DLD1 (cell line): Measurements from ENCODE around the gene ARL15.

Experiments used
- in situ Hi-C: cut with HindIII; loops from 2 replicates; pipeline ENCODE4 v1.10.0; 2017; ENCODE audit warnings: low sequenced_read_pairs

ARL15 gene

GRCh38 chr5:53917095-53917494 lies 393.3 kb downstream of the ARL15 start:
- in situ Hi-C loops: no loop called here

- in situ Hi-C loops: no loop called here
These were observed 395.3 kb downstream of the ARL15 start for GRCh38 chr5:53915120-53915519.

GRCh38 chr5:53913941-53914340 lies 396.4 kb downstream of the ARL15 start:
- in situ Hi-C loops: no loop called here

DNA sequence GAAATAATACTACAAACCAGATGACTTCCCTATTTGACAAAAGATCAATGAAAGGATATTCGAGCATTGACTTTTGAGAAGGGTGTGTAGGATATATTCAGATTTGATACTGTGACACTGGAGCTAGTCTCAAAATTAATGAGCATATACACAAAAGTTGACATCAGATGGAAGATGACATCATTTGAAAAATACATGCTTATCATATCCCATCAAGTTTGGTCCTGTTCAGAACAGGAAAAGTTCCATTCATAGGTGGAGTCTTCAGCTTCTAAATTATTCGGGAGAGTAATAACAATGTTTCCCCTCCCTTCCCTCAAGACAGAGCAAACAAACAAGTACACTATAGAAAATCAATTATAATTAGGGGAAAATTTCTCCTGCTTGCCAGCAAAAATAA lies 401.6 kb downstream of the ARL15 start:
- in situ Hi-C loops: no loop called here

DNA sequence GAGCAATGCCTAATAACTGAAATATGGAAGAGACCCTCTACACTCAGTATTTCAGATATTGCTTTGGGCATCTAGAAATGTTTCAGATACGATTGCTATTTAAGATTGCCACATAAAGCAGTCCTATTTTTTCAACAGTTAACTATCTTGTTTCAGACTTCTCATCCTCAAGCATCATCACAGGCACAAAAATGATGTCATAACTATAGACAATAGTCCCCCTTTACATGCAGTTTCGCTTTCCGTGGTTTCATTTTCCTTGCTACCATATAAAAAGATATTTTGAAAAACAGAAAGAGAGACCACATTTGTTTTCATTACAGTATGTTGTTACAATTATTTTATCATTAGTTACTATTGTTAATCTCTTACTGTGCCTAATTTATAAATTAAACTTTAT lies 402.5 kb downstream of the ARL15 start:
- in situ Hi-C loops: no loop called here

GRCh38 chr5:53906736-53907135 lies 403.6 kb downstream of the ARL15 start:
- in situ Hi-C loops: no loop called here

DNA sequence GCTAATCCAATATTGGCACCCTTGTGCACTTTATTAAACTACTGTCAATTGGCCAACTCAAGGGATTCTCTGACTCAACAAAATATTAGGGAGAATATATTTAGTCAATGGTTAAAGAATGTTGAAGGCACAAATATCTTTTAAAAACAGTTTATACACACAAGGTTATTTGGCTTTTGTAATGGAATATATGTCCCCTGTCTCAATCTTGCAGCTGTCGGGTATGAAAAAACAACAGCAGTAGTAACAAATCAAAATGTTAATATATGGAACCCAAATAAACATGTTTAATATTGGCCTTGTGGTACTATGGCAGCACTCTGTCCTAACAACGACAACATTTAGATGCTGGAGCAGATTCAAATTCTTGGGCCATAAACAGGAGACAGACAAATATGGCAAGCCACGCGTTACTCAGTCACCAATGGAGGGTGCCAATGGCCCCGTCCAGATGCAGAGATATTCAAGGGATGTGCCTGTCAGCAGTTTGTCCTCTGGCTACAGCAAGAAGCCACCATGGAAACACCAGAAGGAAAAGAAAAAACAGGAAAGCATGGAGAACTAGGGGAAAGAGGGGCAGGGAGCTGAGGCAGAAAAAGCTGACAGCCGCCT lies 408.0 kb downstream of the ARL15 start:
- in situ Hi-C loops: no loop called here

GRCh38 chr5:53900677-53901076 lies 409.7 kb downstream of the ARL15 start:
- in situ Hi-C loops: no loop called here

GRCh38 chr5:53895091-53895683 lies 415.2 kb downstream of the ARL15 start:
- in situ Hi-C loops: no loop called here

DNA sequence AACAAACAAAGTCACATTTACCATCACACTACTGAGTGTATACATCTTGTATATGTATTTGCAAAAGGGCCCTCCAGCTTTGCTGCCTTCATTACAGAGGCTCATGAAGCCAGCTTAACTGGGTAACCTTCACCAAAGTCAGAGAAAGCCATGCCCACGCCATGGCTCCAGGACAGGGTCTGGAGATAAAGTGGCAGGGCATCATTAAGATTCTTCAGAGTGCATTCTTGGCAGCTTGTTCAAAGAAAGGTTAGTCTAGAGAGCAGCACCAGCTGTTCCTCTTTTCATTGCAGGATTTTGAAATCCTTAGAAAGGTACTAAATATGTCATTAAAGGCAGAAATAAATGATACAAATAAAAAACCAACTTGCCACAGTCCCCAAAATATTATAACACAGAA lies 416.7 kb downstream of the ARL15 start:
- in situ Hi-C loops: no loop called here

DNA sequence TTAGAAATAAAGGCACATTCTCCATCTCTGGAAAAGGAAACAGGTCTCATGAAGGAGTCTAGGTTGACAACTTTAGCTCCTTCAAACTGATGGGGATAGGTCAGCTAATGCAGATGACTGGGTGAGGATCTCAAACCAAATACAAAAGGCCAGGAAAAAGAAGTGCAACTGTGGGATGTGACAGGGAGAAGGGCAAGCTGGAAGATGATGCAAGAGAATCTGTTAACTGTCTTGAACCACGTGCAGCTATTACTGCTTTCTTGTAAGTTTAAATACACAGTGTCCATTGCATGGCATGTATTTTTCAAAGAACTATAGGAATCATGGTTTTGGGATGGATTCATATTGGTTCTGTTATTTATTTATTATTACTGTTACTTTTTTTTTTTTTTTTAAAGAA lies 418.1 kb downstream of the ARL15 start:
- in situ Hi-C loops: no loop called here

DNA sequence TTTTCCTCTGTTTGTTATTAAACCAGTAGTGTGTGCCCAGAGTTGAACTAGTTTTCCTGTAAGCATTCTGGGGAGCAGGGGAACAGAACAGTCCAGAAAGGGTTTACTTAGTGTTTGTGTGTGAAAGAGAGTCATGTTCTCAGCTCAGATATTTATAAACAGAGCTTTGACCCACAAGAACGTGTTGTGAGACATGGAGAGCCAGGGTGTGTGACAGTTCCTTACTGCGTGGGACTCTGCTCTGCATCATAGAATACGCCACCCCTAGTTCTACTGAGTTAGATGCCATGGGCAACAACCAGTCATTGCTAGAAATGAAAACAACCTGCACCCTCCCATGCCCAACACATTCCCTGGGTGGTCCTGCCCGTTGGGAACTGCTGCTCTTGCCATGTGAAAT lies 419.2 kb downstream of the ARL15 start:
- in situ Hi-C loops: no loop called here

DNA sequence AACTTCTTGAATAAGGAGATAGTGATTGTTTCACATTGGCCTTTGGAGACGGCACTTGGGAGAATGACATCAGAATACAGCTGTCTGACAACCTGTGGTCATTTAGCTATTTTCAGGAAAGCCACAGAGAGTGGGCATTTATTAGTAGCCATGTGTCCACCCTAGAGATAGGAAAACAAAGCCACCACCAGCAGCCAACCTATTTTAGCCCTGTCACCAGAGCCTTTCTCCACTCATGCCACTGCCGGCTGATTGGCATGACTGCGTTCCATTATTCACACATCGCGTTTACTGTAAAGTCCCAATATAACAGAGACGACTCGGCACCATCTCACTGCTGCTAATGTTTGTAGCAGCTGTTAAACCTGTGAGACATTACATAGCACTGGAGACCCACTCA lies 419.9 kb downstream of the ARL15 start:
- in situ Hi-C loops: no loop called here

DNA sequence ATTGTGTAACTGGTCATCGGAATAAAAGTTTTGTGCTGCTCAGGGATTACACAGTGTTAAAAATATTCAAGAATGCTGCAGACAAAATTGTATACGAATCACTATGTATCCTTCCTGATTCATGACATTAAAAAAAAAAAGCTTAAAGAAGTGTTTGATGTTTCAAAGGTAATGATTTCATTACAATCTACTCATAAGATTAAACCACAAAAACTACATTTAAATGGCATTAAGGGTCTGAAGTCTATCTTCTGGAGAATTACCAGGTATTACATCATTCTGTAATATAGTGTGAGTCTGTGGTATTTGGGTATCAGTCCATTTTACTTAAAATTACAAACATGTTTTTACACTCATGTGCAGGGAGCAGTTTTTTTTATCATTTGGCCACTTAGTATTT lies 425.5 kb downstream of the ARL15 start:
- in situ Hi-C loops: no loop called here

DNA sequence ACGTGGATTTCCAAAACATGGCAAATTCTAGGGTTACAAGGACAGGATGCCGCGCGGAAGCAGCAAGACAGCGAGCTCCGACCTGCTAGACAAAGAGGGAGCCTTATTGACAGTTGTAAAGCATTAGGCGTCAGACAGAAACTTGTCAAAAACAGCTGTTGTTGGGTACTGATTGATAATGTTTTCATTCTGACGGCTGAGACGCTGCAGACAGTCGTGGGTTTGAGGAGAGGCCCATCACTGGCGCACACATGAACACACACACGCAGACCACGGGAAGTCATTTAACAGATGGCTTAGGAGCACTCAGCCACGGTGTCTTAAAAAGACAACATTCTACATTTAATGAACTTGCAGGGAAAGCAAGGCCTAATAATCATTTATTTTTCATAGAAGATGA lies 426.0 kb downstream of the ARL15 start:
- in situ Hi-C loops: no loop called here

GRCh38 chr5:53882676-53883031 lies 427.7 kb downstream of the ARL15 start:
- in situ Hi-C loops: no loop called here

GRCh38 chr5:53882006-53882675 lies 428.2 kb downstream of the ARL15 start:
- in situ Hi-C loops: no loop called here

DNA sequence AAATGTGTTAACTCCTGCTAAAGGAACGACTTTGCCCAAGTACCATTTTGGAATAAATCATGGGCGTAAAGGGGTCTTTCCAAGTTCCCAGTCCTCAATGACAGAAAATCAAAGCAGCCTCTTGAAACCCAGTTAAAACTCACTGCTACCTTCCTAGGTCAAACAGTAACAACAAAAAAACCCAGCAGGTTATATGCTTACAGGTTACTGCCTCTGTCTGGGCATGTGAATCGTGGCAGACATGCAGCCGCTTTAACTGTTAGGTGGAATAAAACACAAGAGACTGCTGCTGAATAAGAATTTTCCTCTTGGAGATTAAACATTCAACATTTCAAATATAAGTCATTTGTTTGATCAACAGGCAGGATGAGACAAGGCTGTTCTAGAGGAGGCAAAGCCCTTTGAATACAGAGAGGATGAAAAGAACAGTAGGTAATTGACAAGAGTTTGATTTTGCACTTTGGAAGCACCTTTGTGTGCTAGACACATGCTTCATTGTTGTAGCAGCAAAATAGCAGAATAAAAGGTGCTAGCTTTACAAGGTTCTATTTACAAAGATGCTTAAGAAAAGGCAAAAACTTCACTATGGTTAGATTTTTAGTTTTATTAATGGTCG lies 430.6 kb downstream of the ARL15 start:
- in situ Hi-C loops: no loop called here

- in situ Hi-C loops: no loop called here
These were observed 432.4 kb downstream of the ARL15 start for GRCh38 chr5:53878015-53878414.

GRCh38 chr5:53877243-53877642 lies 433.1 kb downstream of the ARL15 start:
- in situ Hi-C loops: no loop called here

DNA sequence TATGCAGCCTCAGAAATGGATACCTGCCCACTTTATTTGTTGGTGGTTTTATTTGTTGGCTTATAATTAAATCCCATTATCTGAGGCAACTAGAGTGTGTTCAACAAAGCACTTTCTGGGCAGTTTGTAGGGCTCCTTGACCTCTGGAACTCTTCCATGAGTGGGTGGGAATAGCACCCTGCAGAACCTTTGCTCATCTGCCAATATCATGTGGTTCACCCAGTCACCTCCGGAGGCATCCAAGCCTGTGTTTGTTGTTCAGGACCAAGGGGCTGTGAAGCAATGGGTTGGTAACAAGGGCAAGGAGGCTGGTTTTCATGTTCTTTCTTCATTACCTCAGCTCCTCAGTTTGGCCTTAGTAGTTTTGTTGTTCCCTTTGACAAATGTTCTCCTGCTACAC lies 436.0 kb downstream of the ARL15 start:
- in situ Hi-C loops: no loop called here

DNA sequence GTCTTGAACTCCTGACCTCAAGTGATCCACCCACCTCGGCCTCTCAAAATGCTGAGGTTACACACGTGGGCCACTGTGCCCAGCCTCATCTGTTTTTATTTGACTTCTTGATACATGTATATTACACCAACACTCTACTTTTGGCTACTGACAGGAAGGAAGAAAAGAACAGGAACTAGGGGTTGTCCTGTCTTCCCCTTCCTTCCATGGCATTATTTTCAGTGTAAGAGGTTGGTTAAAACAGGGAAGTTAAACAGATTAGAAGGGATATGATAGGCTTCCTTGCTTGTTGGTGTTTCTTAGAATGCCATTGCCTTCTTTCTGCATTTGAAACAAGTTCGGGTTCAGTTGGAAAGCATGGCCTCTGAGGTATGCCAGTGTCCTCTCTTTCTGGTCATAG lies 437.1 kb downstream of the ARL15 start:
- in situ Hi-C loops: no loop called here
